SH-SY5Y (cell line): ENCODE data around the gene FAM222A.

Experiments used
- GATA2 ChIP-seq: IDR thresholded peaks from 2 replicates; pipeline ENCODE4 v1.6.1; 2011; ENCODE audit warnings: mild to moderate bottlenecking, low read depth, low read length
- GATA3 ChIP-seq: IDR thresholded peaks from 2 replicates; pipeline ENCODE4 v1.6.1; 2011; ENCODE audit warnings: low read depth, mild to moderate bottlenecking, low read length, moderate library complexity

The FAM222A gene

GRCh38 chr12:109758426-109759420 lies 45.1 kb downstream of the FAM222A start:
- TF ChIP-seq GATA2 = no peak
- TF ChIP-seq GATA3 = no peak

DNA sequence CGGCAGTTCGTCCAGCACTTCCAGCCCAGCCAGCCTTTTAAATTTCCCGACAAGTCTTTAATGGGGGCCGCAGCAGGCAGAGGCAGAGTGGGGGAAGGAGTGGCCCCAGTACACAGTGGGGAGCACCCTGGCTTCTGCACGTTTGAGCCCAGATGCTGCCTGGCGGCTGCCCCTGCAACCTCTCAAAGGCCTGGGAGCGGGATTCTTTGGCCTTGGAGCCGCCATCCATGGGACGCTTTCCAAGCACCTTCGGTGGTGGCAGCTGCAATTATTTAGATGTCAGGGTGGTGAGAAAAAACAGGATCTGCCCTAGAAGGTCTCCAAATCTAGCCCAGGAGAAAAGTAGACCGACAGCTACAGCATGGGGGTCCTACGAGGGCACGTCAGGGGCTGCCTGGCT lies 46.0 kb downstream of the FAM222A start:
- TF ChIP-seq GATA3 = no peak
- TF ChIP-seq GATA2 = no peak

DNA sequence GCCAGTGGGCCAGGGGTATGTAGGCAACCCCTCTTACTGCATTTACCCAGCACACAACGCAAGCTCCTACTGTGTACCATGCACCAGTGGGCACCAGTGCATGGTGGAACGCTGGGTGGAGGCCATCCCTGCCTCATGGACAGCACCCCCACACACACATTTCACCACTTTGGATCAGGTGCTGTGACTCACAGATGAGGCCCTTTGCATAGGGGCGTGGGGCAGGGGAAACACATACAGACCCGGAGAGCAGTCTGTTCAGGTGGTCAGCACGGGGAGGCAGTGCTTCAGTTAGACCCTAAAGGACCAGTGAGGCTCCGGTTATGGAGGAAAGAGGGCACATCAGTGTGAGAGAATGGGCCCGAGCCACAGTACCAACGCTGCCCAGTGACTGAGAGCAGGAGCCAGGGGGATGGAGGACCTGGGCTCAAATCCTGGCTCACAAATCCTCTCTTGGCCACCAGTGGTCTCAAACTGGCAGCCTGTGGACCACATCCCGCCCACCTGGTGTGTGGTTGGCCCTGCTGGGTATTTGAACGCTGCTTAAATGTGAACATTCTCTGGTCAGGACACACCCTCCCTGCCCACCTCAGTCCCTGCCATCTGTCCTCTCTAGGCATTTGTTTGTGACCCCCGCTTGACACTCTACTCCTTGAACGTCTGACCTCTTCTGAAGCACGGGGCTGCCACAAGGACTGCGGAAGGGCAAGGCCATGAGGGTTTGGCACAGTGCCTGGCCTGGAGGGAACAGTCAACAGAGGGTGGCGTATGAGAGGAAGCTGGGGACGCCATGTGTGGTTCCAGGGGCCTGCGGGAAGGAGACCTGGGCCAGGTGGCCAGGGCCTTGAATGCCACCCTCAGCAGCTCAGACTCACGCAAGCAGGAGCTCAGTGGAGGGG lies 46.7 kb downstream of the FAM222A start:
- TF ChIP-seq GATA3 (no peak), GATA2 (no peak)

DNA sequence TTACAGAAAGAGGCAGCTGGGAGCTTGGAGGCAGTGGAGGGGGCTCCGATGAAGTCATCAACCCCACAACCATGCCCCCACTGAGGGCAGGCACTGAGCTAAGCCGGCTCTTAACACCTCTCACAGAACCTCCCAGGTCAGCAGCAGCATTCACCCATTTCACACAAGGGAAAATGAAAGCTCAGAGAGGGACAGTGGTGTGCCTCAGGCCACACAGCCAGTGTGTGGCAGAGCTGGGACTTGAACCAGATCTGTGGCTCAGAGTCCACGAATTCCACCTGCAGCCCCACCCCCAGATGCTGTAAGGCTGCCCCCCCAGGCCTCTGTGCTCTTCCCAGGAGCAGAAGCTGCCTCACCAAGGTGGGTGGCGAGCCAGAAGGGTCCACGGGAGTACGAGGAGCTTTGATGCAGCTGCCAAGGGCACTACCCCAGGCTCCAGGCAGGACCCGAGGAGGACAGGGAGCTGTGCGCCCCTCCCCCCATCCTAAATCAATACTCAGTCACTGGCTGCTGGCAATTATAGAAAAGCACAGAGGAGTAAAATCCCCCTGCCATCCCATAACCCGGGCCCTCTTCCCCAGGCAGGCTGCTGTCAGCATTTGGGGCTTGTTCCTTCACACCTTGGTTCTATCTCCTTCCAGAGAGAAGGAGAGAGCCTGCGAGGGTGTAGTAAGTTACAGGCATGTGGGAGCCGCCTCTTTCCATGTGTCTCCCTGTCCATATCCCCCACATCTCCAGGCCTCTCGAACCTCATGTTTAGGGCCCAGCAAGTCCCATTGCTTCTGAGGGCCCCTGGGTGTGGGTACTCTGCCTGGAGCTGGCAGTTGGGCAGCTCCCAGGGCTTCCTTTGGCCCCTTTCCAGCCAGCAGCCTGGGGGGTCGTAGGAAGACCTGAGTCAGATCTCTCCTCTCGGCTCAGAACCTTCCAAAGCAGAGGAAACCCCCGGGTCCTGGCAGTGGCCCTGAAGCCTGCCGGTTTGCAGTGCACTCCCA lies 47.6 kb downstream of the FAM222A start:
- TF ChIP-seq GATA2 = no peak
- no peak for TF ChIP-seq GATA3

- TF ChIP-seq GATA3 = no peak
- no peak for TF ChIP-seq GATA2
Measured at GRCh38 chr12:109762071-109762672, 48.5 kb downstream of the FAM222A start.

GRCh38 chr12:109762673-109763191 lies 49.1 kb downstream of the FAM222A start:
- TF ChIP-seq GATA2 = no peak
- no peak for TF ChIP-seq GATA3

DNA sequence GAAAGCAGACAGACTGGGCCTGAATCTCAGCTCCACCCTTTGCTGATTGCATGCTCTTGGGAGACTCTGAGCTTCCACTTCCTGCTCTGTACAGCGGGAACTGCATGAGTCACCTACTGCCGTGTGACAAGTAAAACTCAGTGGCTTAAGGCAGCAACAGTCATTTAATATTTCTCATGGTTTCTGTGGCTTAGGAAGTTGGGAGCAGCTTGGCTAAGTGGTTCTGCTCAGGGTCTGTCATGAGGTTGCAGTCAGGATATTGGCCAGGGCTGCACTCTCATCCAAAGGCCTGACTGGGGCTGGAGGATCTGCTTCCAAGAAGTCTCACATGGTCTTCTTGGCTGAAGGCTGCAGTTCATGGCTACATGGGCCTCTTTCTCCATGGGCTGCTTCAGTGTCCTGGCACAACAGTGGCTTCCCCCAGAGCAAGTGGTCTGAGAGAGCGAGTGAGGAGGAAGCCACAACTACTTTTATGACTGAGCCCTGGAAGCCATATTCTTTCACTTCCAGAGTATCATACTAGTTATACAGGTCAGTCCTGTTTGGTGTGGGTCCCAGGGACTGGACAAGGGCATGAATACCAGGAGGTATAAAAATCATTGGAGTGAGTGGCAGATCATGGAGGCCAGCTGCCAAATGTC lies 49.7 kb downstream of the FAM222A start:
- TF ChIP-seq GATA3 = no peak
- no peak for TF ChIP-seq GATA2

- TF ChIP-seq GATA2 = no peak
- no peak for TF ChIP-seq GATA3
Measured at GRCh38 chr12:109764123-109764522, 50.5 kb downstream of the FAM222A start.

DNA sequence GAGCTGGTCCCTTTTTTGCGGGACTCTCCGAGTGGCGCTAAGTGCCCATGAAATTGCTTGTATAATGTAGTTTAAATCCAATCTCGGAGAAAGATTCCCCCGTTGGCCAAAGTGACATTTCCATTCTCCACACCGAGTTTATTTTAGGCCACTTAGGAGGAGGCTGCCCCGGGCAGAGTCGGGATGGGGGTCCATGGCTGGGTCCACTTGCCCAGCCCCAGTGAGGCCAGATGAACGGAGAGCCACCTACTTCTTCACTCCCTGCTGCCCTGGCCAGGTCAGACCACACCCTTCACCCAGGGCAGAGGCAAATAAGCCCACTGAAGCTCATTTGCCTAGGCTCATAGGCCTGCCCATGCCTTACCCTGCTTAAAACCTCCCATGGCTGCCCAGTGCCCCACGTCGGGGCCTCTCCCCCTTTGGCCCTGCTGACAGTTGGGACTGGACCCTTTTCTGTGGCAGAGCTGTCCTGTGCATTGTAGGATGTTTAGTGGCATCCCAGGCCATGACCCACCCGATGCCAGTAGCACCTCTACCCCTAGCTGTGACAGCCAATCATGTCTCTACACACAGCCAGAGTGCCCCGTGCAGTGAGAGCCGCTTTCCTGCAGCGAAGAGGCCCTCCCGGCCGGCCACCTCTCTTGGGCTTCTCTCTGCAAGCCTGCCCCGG lies 51.3 kb downstream of the FAM222A start:
- no peak for TF ChIP-seq GATA3

DNA sequence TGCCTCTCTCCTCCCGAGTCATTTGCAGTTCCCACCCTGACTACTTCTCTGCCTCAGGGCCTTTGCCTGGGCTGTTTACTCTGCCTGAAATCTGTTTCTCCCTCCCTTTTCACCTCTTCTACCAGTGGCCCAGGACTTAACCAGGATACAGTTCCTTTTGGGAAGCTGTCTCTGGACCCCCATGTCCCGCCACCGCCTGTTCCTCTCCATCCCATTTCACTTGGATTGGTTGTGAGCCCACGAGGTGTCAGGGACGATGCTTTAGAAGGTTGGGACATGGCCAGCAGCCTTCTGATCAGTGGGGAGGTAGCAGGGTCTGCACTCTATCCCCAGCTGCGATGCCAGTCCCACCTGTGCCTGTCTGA lies 51.8 kb downstream of the FAM222A start:
- TF ChIP-seq GATA3 (no peak), GATA2 (no peak)

DNA sequence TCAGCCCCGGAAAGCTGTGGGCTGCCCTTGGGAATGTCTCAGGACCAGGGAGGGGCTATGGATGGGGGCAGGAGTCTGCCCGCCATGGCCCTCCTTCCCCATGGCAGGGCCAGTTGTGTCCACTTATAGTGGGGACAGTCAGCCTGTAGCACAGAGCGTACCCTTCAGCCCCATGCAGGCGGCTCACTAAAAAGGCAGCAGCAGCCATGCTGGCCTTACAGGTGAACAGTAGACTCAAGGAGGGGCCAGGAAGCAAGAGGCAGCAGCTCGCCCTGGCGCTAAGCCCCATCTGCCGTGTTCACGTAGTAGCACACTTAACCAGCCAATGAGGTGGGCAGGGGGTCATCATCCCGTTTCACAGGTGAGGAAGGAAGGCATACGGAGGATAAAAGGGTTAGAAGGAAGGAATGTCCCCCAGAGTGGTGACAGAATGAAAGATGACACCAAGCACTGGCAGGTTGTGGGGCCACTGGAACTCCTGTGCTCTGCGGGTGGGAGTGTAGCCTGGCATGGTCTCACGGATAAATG lies 52.7 kb downstream of the FAM222A start:
- TF ChIP-seq GATA2 (no peak), GATA3 (no peak)

DNA sequence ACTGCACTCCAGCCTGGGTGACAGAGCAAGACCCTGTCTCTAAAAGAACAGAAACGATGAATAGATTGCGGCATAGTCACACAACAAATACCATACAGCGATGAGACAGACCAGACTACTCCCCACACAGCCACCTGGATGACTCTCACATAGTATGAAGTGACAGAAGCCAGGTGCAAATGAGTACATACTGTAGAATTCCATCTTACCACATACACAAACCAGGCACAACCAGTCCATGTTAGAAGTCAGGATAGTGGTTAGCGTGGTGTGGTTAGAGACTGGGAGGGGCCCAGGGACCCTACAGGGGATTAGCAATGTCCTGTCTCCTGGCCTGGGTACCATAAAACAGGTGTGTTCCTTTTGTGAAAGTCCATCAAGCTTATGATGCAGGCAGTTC lies 53.8 kb downstream of the FAM222A start:
- no peak for TF ChIP-seq GATA3
- no peak for TF ChIP-seq GATA2
